Ecto neural progenitor cell (in vitro differentiated cells): ENCODE data around the gene STX11.

ENCODE experiments used
- DNase-seq: peaks from one replicate; pipeline ENCODE4 v3.0.0-alpha.2; 2018; ENCODE audit warnings: low spot score

Gene STX11

DNA sequence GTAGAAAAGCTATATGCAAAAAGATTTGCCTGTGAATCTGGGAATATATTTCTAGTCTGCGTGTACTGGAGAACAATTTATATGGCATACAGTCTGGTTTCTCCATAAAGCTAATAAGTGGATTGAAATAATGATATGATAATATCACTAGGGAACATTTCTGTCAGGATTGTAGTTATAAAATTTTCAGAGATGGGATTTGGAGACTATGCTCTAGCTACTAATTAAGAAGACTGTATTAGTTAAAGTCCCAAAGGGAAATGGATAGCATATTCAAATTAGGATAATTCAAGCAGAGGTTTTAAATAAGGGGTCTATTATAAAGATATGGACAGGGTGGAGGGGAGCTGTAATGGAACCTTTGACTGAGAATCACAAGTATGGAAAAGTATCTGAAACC, 7.2 kb upstream of the STX11 start:
- DNase-seq = no peak

DNA sequence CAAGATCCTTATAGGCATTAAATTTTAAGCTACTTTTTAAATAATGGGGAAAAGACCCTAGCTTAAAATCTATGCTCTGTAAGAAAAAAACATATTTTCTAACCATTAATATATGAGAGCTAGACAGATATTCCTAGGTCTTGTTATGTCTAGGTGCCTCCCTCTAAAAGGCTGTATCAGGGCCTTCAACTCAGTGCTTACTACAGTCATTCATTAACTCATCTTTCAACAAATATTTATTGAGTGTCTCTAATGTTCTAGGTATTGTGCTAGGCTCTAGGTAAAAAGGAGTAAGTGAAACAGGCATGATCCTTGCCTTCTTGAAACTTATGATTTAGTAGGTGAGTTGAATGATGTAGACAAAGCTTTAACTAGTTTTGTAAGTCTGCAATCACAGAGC, 6.4 kb upstream of the STX11 start:
- DNase-seq = no peak

GRCh38 chr6:144144996-144145395, 5.3 kb upstream of the STX11 start:
- DNase-seq = no peak

- no peak for DNase-seq
These were observed 4.8 kb upstream of the STX11 start for GRCh38 chr6:144145541-144145940.

DNA sequence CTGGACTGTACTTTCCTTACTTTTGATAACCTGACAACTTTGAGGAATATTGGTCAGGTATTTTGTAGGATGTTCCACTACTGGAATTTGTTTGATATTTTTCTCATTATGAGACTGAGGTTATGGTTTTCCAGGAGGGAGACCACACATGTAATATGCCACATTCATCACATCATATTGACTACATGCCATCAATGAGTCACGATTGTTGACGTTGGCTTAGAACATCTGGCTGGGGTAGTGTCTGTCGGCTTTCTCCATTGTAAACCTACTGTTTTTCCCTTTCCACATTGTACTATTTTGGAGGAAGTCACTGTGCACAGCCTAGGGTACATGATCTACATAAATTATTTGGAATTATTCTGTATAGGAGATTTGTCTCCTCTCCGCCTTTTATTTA, 1.4 kb upstream of the STX11 start:
- DNase-seq = no peak

GRCh38 chr6:144149558-144149893, 791 bp upstream of the STX11 start:
- DNase-seq = peak; percentile 47

DNA sequence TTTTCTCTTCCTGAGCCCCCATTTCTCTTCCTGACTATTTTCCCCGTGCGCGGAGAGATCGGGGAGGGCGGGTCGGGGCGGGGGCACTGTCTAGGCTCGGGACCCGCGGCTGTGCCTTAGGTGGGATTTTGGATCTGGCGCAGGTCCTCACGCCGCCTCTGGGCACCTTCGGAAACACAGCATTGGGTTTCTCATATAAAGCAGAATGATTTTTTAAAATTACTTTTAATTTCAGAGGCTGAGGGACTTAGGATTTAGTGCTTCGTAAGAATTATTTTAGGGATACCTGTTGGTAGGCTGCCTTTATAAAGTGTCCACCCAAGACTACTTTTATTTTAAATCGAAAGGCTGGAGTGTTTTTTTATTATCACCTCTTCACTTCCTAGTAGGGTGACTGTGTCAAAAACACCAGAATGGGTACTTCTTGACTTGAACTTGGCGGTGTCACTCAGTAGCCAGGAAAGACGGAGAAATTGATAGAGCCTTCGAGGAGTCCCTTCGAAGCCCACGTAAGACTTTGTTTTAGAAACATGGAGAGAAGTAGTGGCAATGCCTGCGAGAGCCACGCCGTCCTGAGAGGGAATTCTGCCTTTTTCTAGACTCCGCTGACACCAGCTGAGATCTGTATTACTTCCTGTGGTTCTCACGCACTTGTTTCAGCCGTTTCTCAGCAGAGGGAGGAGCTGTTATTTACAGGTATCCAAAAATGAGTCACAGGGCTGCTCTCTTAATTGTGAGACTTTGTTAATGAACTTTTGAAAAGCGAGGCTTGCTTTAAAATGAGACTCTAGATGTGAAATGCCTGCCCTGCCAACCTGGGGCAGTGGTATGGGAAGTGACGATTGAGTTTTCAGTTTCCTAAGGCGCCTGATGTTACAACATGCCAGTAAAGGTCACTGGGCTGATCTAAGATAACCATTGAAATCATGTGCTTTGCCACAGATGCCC, 667 bp downstream of the STX11 start:
- no peak for DNase-seq

GRCh38 chr6:144152334-144152900, 2.1 kb downstream of the STX11 start:
- DNase-seq = no peak

DNA sequence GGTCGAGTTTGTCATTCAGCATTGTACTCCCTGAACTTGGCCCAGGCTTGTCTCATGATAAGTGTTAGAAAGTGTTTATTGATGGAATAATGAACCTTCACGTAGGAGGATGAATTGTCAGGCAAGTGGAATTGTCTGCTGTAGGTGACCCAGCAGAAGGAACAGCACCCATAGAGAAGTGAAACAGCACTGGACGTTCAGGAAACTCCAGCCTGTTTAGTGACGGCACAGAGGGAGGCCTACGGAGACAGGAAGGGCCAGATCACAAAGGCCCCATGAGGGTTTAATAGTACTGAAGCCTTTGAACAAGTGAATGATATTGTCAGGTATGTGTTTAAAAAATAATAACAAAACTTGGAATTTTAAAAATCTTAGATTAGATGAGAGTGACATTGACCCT, 2.9 kb downstream of the STX11 start:
- no peak for DNase-seq

DNA sequence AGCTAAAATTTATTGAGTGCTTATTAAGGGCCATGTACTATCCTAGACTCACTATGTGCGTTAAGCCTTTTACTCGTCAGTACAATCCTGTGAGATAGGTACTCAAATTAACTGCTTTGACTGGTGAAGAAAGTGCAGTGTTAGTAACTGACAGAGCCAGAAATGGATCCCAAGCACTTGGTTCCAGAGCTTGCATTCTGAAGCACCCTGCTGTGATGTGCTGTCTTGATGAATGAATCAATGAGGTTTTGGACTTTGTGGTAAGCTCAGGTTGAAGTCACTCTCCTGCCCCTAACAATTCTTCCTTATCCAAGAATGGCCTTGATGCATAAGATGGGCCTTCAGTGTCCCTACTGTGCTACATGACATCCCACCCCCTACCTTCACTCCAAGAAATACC, 3.7 kb downstream of the STX11 start:
- no peak for DNase-seq

DNA sequence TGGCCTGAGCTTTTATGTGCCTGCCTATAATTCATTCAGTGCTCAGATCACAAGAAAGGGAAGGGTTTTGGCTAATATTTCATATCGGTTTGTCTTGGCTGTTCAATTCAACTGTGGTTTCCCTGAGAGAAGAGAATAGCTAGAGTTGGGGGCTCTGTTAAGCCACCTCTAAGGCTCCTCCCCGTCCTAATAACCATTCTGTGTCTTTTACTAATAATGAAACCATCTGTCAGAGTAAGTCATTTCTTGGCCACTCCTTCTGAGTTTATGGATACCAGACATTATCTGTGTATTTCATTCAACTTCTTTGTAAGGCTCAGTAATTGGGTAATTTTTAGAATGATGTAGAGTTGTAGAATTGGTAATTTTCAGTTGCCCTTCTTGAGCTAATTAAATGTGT, 5.2 kb downstream of the STX11 start:
- DNase-seq = no peak

- DNase-seq = no peak
These were observed 6.0 kb downstream of the STX11 start for GRCh38 chr6:144156338-144156737.

DNA sequence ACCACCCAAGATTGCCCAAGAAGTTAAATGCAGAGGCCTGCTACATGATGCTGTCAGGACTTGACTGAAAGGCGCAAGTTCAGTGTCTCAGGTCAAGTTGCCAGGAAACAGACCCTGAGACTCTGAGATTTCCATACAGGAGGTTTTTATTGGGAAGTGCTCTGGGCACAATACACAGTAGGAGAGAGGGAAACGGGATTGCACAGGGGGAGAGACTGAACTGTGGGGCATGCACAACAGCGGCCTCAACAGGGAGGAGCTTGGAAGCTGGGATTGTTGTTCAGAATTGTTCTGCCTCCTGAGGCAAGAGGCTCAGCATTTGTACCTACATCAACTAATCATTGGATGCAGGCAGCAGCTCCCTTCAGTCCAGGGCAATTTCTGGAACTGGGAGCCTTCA, 6.7 kb downstream of the STX11 start:
- no peak for DNase-seq

DNA sequence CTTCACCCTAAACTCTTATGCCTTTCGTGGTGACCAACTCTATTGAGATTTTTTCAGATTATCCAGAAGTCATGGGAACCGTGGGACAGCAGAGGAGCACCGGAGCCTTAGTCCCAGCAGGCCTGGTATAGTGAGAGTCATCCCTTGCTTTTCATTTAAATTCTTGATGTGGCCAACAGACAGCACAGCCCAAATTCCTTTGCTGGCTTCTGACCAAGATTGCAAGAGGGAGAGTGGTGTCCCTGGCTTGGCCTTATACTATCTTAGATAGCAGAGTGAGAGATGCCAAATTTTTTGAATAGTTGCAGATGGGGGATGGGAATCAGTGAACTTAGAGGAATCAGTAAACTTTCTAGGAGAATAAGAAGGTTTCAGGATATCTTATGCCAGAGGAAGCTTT, 7.8 kb downstream of the STX11 start:
- DNase-seq = no peak

DNA sequence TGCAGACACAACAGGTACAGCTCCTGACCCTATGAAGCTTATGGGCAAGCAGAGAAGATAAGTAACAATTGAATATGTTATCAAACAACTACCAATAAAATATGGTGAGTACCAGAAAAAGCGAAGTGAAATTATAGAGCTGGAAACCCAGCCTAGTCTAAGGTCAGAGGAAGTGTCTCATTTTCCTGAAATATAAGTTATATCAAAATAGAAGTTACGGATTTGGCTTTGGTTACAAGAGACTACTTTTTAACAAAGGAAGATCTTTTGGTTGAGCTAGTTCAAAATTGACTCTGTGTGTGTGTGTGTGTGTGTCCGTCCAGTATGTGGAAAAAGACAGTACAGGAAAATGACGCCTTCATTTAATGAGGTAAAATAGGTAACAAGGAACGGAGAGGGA, 8.9 kb downstream of the STX11 start:
- no peak for DNase-seq

DNA sequence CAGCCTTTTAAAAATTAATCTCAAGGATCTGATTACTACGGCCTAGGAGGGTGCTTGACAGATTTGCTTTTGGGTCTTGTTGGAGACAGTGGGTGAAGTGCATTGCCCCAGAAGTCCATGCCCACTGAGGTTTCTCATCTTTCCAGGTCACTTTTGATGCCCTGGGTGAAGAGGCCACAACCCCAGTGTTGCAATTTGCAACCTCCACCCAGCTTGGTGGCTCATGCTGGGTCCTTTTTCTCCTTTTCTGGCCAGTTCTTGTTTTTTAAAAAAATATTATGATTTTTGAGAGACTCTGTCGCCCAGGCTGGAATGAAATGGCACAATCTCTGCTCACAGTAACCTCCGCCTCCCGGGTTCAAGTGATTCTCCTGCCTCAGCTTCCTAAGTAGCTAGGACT, 9.4 kb downstream of the STX11 start:
- DNase-seq = no peak

GRCh38 chr6:144160431-144161005, 10.2 kb downstream of the STX11 start:
- DNase-seq = no peak

DNA sequence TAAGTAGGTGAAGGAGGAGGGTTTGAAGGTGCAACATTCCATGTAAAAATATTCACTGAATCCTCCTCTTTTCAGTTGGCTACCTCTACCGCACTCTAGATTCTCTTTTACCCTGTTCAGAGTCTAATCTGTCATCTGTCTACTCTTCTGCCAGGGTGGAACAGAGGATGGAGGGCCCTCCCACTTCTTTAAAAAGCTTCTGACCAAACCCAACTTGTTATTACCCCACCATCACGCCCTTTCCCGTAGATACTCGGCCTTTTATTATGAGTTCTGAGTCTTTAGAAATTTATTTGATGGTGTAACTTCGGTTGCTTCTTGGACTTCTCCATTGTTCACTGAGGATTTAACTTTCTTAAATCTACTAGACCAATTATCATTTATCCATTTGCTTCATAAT, 11.7 kb downstream of the STX11 start:
- no peak for DNase-seq

GRCh38 chr6:144162977-144163376, 12.7 kb downstream of the STX11 start:
- no peak for DNase-seq

- DNase-seq = no peak
These were observed 15.5 kb downstream of the STX11 start for GRCh38 chr6:144165784-144166183.

DNA sequence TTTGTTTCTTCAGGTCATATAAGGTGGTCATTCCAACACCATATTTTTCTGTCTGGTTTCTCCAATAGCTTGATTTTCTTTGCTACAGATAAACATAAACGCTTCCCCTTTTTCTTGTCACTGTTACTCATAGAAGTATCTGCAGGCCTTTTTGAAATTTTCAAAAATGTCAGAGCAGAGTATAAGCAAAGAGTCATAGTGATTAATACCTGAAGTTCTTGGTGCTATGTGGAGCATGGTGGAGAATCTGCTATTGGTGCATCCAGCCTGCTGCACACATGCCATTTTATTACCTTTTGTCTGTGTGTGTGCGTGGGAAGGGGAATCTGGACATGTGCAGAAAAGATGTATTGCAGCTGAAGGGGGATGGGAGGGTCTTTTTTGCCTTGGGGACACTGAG, 19.7 kb downstream of the STX11 start:
- no peak for DNase-seq

DNA sequence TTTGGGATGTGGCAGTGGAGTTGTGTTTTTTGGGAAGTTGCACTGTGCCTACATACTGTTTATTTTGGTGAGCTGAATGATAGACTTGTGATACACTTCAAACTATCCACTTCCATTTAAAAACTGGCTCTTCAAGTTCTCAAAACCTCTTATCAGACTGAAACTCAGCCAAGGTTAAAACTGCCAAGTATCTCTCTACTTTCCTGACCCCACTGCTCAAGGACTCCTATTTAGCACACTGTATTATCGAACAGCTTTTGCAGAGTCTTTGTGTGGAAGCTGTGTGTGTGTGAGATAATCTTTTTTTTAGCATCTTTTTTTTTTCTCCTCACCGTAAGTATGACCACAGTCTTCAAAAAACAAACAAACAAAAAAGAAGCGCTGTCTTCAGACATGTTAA, 21.1 kb downstream of the STX11 start:
- no peak for DNase-seq

- DNase-seq = no peak
These were observed 23.7 kb downstream of the STX11 start for GRCh38 chr6:144174006-144174405.

GRCh38 chr6:144176043-144176442, 25.7 kb downstream of the STX11 start:
- no peak for DNase-seq
